Heart left ventricle (tissue), 16 donors: ENCODE data around the gene JAKMIP1. TPM values are rescaled to one million over a fixed set of nuclear protein-coding genes. Genes with fewer than 3 reads are reported as not detected.

ENCODE experiments used
- ATAC-seq, 4 donors: fragments of 200-7000 bp; cut with Tn5 transposase; one replicate each; pipeline ENCODE4 v1.9.1; 2020 to 2022; ENCODE audit warnings: moderate library complexity in 4 of 4, mild to moderate bottlenecking in 3 of 4, moderate number of reproducible peaks in 1 of 4
- DNase-seq, 5 donors: peaks; one replicate each; pipeline ENCODE4 v3.0.0-alpha.2; 2020
- H3K27ac ChIP-seq, 12 donors: fragments of 200-600 bp; sonication (generic) in 4 of 12; one replicate each; pipeline versions ENCODE4 v1.5.0 to v1.8.0; 2016 to 2022; ENCODE audit warnings: mild to moderate bottlenecking in 2 of 12
- H3K27me3 ChIP-seq, 9 donors: fragments of 200-600 bp; sonication (generic) in 2 of 9; one replicate each; pipeline versions ENCODE4 v1.5.1 to v1.8.0; 2016 to 2022; ENCODE audit warnings: mild to moderate bottlenecking in 3 of 9
- H3K36me3 ChIP-seq, 9 donors: fragments of 200-600 bp; sonication (generic) in 2 of 9; one replicate each; pipeline versions ENCODE4 v1.5.0 to v1.8.0; 2018 to 2022; ENCODE audit warnings: mild to moderate bottlenecking in 2 of 9
- H3K4me1 ChIP-seq, 12 donors: fragments of 200-600 bp; sonication (generic) in 4 of 12; one replicate each; pipeline versions ENCODE4 v1.5.0 to v1.8.0; 2016 to 2022; ENCODE audit warnings: mild to moderate bottlenecking in 3 of 12
- H3K4me3 ChIP-seq, 12 donors: fragments of 200-600 bp; sonication (generic) in 4 of 12; one replicate each; pipeline versions ENCODE4 v1.5.0 to v1.8.0; 2017 to 2022; ENCODE audit warnings: mild to moderate bottlenecking in 9 of 12, moderate library complexity in 4 of 12
- H3K9me3 ChIP-seq, 12 donors: fragments of 200-600 bp; sonication (generic) in 4 of 12; one replicate each; pipeline versions ENCODE4 v1.5.0 to v1.8.0; 2016 to 2022; ENCODE audit warnings: mild to moderate bottlenecking in 1 of 12
- CTCF ChIP-seq, 12 donors: fragments of 200-600 bp; sonication (generic) in 4 of 12; IDR thresholded peaks; one replicate each; pipeline versions ENCODE4 v1.5.0 to v1.8.0; 2018 to 2022; ENCODE audit warnings: antibody characterized with exemption in 12 of 12, mild to moderate bottlenecking in 5 of 12
- POLR2A ChIP-seq, 2 donors: fragments of 450-650 bp; IDR thresholded peaks; one replicate each; pipeline ENCODE4 v1.6.1; 2017; ENCODE audit warnings: antibody characterized with exemption in 2 of 2, mild to moderate bottlenecking in 2 of 2, moderate library complexity in 2 of 2
- WGBS, 4 donors: extraction: QIAGEN DNeasy Blood & Tissue Kit in 2 of 4; methylation state at CpG; one replicate each; pipeline versions ENCODE4 v1.1.5 to v1.1.7; 2013 to 2018; 5-methylcytosine and 5-hydroxymethylcytosine counted together
- intact Hi-C, 10 donors: fragments of 100-400 bp; cut with DNase I; formaldehyde crosslinking; loops; one replicate each; pipeline versions ENCODE4 v1.11.1 to v1.14.2; 2022
- polyA plus RNA-seq, 2 donors: library from polyadenylated mRNA; stranded (reverse); fragments of 200-250 nt; gene quantifications; one replicate each; pipeline ENCODE4 v1.2.3, GENCODE V29; 2013
- total RNA-seq, 9 donors: library from RNA; depleted of rRNA in 2 of 9; stranded (reverse); fragments of >200 nt in 2 of 9; fragmentation: NEBNext Ultra II Directional in 3 of 9; extraction: Animal tissue kit (Norgen Biotek cat#: 25700) in 3 of 9; gene quantifications; one replicate each; pipeline versions ENCODE4 v1.1.0 to v1.2.4, GENCODE V29; 2016 to 2023
- donor health status: ischemic (EF 13 %, LVEDD 7.1; RV severe dilation, severe dysfunction).
- donor health status: healthy with polysubstance abuse.
- donor health status: DM: no; HTN: yes; CAD: no.
- donor health status: DM: no; HTN: no; CAD: no.
- donor health status: ischemic (EF 25% LVEDD 6.9; RV normal size, moderate dysfunction).
- donor health status: ischemic (EF 25% LVEDD 5.7; RV mildly dilated, moderate dysfunction).
- donor health status: healthy.
- donor health status: DM: yes; HTN: yes; CAD: no.
- donor health status: ischemic (EF 35%, LVEDD 5.7; RV mildly dilated, moderate dysfunction).
- donor health status: nonischemic (EF 11% LVEDD 7.7; RV severe dilation, severe dysfunction).
- donor health status: DM: yes; HTN: yes; CAD: no.
- donor health status: PGD.
- donor health status: ischemic (EF 29% LVEDD 5.4; RV normal size, mild dysfunction).
- donor health status: nonischemic (EF 23%, LVEDD 6.1; RV moderate dilation, normal function).

The JAKMIP1 gene
- total and polyA plus RNA-seq, 11 donors: 0.01 to 0.99 (median 0.23) TPM; not detected in 6

GRCh38 chr4:6116696-6117285, 83.6 kb downstream of the JAKMIP1 start:
- ATAC-seq (no peak), DNase-seq (peak in 1 of 5 donors; percentile 5)
- Histone ChIP-seq H3K4me1 (no peaks in the 10 kb centered on the region), H3K4me3 (no peak overlapping the region), H3K27ac (no peak overlapping the region), H3K9me3 (no peaks in the 10 kb centered on the region), H3K27me3 (peaks cover 0 to 44% (median 4%) of the 10 kb centered on the region in 9 donors), H3K36me3 (no peaks in the 10 kb centered on the region)
- WGBS, 4 donors: 23 to 25% (median 23%) methylated on average over 15 of the region's 15 CpGs
- no peak for TF ChIP-seq CTCF (IDR thresholded peaks at IDR 0.05)
- no peak for TF ChIP-seq POLR2A (IDR thresholded peaks at IDR 0.05)
- intact Hi-C loops: no loop called here

GRCh38 chr4:6115746-6116586, 84.4 kb downstream of the JAKMIP1 start:
- Histone ChIP-seq H3K4me3 (no peak overlapping the region), H3K9me3 (no peaks in the 10 kb centered on the region), H3K27me3 (peaks cover 0 to 50% (median 4%) of the 10 kb centered on the region in 9 donors), H3K27ac (no peak overlapping the region), H3K4me1 (no peaks in the 10 kb centered on the region), H3K36me3 (no peaks in the 10 kb centered on the region)
- intact Hi-C loops: no loop called here
- ATAC-seq (no peak), DNase-seq (peak in 1 of 5 donors; percentile 3)
- no peak for TF ChIP-seq CTCF (IDR thresholded peaks at IDR 0.05)
- TF ChIP-seq POLR2A (IDR thresholded peaks at IDR 0.05): no peak
- WGBS, 4 donors: 69 to 73% (median 71%) methylated on average over 21 to 23 of the region's 23 CpGs

- Histone ChIP-seq H3K4me3 (no peak overlapping the region), H3K9me3 (no peaks in the 10 kb centered on the region), H3K27me3 (peaks cover 0 to 50% (median 4%) of the 10 kb centered on the region in 9 donors), H3K27ac (no peak overlapping the region), H3K36me3 (no peaks in the 10 kb centered on the region), H3K4me1 (no peaks in the 10 kb centered on the region)
- 50 to 67% (median 59%) methylated on average over 5 of the region's 5 CpGs for WGBS, 4 donors
- no peak for ATAC-seq
- intact Hi-C loops: no loop called here
- TF ChIP-seq POLR2A (IDR thresholded peaks at IDR 0.05) (no peak), CTCF (IDR thresholded peaks at IDR 0.05) (no peak)
- DNase-seq: no peak
Measured at GRCh38 chr4:6115342-6115741, 85.0 kb downstream of the JAKMIP1 start.

- no peaks in the 10 kb centered on the region for H3K36me3 ChIP-seq
- intact Hi-C loops: no loop called here
- H3K27me3 ChIP-seq: peaks cover 0 to 50% (median 4%) of the 10 kb centered on the region in 9 donors
- peak in 1 of 5 donors; percentile 1 for DNase-seq
- no peak overlapping the region for H3K4me3 ChIP-seq
- no peak overlapping the region for H3K27ac ChIP-seq
- ATAC-seq: no peak
- no peaks in the 10 kb centered on the region for H3K4me1 ChIP-seq
- 66 to 72% (median 69%) methylated on average over 7 of the region's 7 CpGs for WGBS, 4 donors
- no peaks in the 10 kb centered on the region for H3K9me3 ChIP-seq
- TF ChIP-seq CTCF (IDR thresholded peaks at IDR 0.05) (no peak), POLR2A (IDR thresholded peaks at IDR 0.05) (no peak)
Measured at GRCh38 chr4:6114601-6115000, 85.7 kb downstream of the JAKMIP1 start.
